Measurements from ENCODE around the gene BEX1.
"Not testable (repeated sequence)": the region's sequence is repeated elsewhere in the genome, so short reads cannot be mapped to it uniquely, and the experiment has no call there.

The BEX1 gene

GRCh38 chrX:103063918-103064434 lies at the start of gene BEX1:
BEX1 (minus strand) TSS chrX:103064171; CDS start chrX:103063274, 897 bp downstream.
- peak in 55 of 56 donors; percentile 1 to 87 (median 69) for DNase-seq

- DNase-seq: not testable (repeated sequence)
Measured at GRCh38 chrX:103109497-103109896, 45.5 kb upstream of the BEX1 start.

GRCh38 chrX:103107836-103108235 lies 43.9 kb upstream of the BEX1 start:
- no peak for DNase-seq

GRCh38 chrX:103107227-103107737 lies 43.3 kb upstream of the BEX1 start:
- not testable (repeated sequence) for DNase-seq

- not testable (repeated sequence) for DNase-seq
Measured at GRCh38 chrX:103104370-103104769, 40.4 kb upstream of the BEX1 start.

GRCh38 chrX:103103866-103104265 lies 39.9 kb upstream of the BEX1 start:
- not testable (repeated sequence) for DNase-seq

- peak in 5 of 56 donors; percentile 1 to 15 (median 2) for DNase-seq
Measured at GRCh38 chrX:103101299-103102042, 37.5 kb upstream of the BEX1 start.

GRCh38 chrX:103100484-103100883 lies 36.5 kb upstream of the BEX1 start:
- DNase-seq: no peak

GRCh38 chrX:103099691-103100090 lies 35.7 kb upstream of the BEX1 start:
- DNase-seq: no peak

- DNase-seq: no peak
Measured at GRCh38 chrX:103098488-103098887, 34.5 kb upstream of the BEX1 start.

- no peak for DNase-seq
Measured at GRCh38 chrX:103092942-103093341, 29.0 kb upstream of the BEX1 start, which contains the start of gene NXF3. NXF3 (minus strand) TSS chrX:103093143; CDS start chrX:103093023, 120 bp downstream.

GRCh38 chrX:103081051-103081450 lies 17.1 kb upstream of the BEX1 start:
- DNase-seq: no peak

GRCh38 chrX:103073467-103073866 lies 9.5 kb upstream of the BEX1 start:
- no peak for DNase-seq

GRCh38 chrX:103066606-103067005 lies 2.6 kb upstream of the BEX1 start:
- no peak for DNase-seq

GRCh38 chrX:103063191-103063845 lies 653 bp downstream of the BEX1 start:
- peak in 32 of 56 donors; percentile 0 to 39 (median 8) for DNase-seq

GRCh38 chrX:103061486-103061885 lies 2.5 kb downstream of the BEX1 start:
- DNase-seq: no peak

- no peak for DNase-seq
Measured at GRCh38 chrX:103056902-103057301, 7.1 kb downstream of the BEX1 start.

GRCh38 chrX:103052625-103053024 lies 11.3 kb downstream of the BEX1 start:
- DNase-seq: no peak

- DNase-seq: no peak
Measured at GRCh38 chrX:103051260-103051789, 12.6 kb downstream of the BEX1 start.

GRCh38 chrX:103033371-103033770 lies 30.6 kb downstream of the BEX1 start:
- not testable (repeated sequence) for DNase-seq

- DNase-seq: no peak
Measured at GRCh38 chrX:103017542-103017941, 46.4 kb downstream of the BEX1 start.

- DNase-seq: no peak
Measured at GRCh38 chrX:103012945-103013344, 51.0 kb downstream of the BEX1 start.

Measured in amygdala (tissue), 56 donors.